Epithelial cell of proximal tubule (primary cell): ENCODE results near the gene MAP3K15. TPM values are rescaled to one million over a fixed set of nuclear protein-coding genes. Genes with fewer than 3 reads are reported as not detected.
"Not testable (repeated sequence)": the region's sequence is repeated elsewhere in the genome, so short reads cannot be mapped to it uniquely, and the experiment has no call there.

Experiments
- DNase-seq: peaks from one replicate; pipeline ENCODE4 v3.0.0-alpha.2; 2011; ENCODE audit warnings: low read depth
- H3K4me3 ChIP-seq: 2 replicates; pipeline ENCODE4 v1.5.1; 2011; ENCODE audit warnings: low read depth, mild to moderate bottlenecking, low read length
- CTCF ChIP-seq: conservative IDR thresholded peaks from 2 replicates; pipeline ENCODE4 v1.5.1; 2012; ENCODE audit warnings: low read depth, mild to moderate bottlenecking, low read length
- total RNA-seq: library from RNA; depleted of rRNA; stranded (reverse); fragments of >200 nt; gene quantifications from 2 replicates; pipeline ENCODE4 v1.2.3, GENCODE V29; 2015

MAP3K15 gene
- total RNA-seq, 1 donor from 2014 or later, result 6.1 TPM

GRCh38 chrX:19512961-19513360 lies 2.3 kb downstream of the MAP3K15 start:
- H3K4me3 ChIP-seq, result no peak overlapping the region
- DNase-seq, result no peak
- TF ChIP-seq CTCF, result no peak

GRCh38 chrX:19512359-19512758 lies 2.9 kb downstream of the MAP3K15 start:
- no peak for TF ChIP-seq CTCF

GRCh38 chrX:19511796-19512195 lies 3.5 kb downstream of the MAP3K15 start:
- H3K4me3 ChIP-seq, DNase-seq: not testable (repeated sequence)

More at GRCh38 chrX:19512359-19512758, 2.9 kb downstream of the MAP3K15 start:
- H3K4me3 ChIP-seq, result no peak overlapping the region
- no peak for DNase-seq

GRCh38 chrX:19496711-19497110 lies 18.6 kb downstream of the MAP3K15 start:
- no peak overlapping the region for H3K4me3 ChIP-seq
- no peak for DNase-seq
- TF ChIP-seq CTCF, result no peak

GRCh38 chrX:19487520-19488200 lies 27.6 kb downstream of the MAP3K15 start:
- no peak for TF ChIP-seq CTCF
- DNase-seq, result peak; percentile 2
- H3K4me3 ChIP-seq, result peak overlapping the region; percentile 15

- no peak for DNase-seq
- no peak for TF ChIP-seq CTCF
- H3K4me3 ChIP-seq, result no peak overlapping the region
Measured at GRCh38 chrX:19479458-19479857, 35.9 kb downstream of the MAP3K15 start.

- not testable (repeated sequence) for H3K4me3 ChIP-seq, DNase-seq
Measured at GRCh38 chrX:19468383-19468782, 46.9 kb downstream of the MAP3K15 start.

- no peak for TF ChIP-seq CTCF
- DNase-seq, result no peak
- no peak overlapping the region for H3K4me3 ChIP-seq
Measured at GRCh38 chrX:19462879-19463278, 52.4 kb downstream of the MAP3K15 start.
